Activated T-cell treated with anti-CD3 and anti-CD28 coated beads for 48 hours (primary cell): ENCODE data around the gene ZNF512B.
A peak's percentile ranks its signal among the peaks of the same experiment; 100 is the strongest.
"Not testable (repeated sequence)": the region's sequence is repeated elsewhere in the genome, so short reads cannot be mapped to it uniquely, and the experiment has no call there.

ENCODE experiments used
- DNase-seq: peaks from one replicate; pipeline ENCODE4 v3.0.0-alpha.2; 2020; ENCODE audit warnings: low read depth

ZNF512B gene

DNA sequence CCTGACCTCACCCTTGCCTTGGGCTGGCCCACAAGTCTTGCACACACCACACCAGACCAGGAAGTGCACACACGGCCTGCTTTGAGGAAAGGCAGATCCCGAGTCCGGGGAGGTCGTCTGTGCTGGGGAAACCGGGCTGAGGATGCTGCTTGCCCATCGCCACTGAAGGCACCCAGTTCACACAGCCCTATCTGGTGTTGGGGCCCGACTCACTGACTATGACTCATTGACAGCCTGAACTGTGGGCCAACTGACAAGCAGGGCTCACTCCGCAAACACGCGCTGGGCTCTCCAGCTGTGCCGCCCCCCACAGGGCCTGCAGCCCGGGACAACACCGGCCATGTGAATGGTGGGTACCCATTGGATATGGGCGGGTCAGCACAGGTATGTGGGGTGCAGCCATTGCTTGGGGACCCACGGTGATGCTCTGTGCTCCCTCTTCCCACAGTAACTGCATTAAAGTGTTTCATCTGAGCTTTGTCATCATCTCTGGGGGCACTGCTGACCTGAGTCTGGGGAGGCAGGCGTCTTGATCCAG, 8.1 kb upstream of the ZNF512B start:
- peak; percentile 58 for DNase-seq

- no peak for DNase-seq
Measured at GRCh38 chr20:63976980-63977738, 7.4 kb upstream of the ZNF512B start.

- not testable (repeated sequence) for DNase-seq
Measured at GRCh38 chr20:63976511-63976910, 6.8 kb upstream of the ZNF512B start.

DNA sequence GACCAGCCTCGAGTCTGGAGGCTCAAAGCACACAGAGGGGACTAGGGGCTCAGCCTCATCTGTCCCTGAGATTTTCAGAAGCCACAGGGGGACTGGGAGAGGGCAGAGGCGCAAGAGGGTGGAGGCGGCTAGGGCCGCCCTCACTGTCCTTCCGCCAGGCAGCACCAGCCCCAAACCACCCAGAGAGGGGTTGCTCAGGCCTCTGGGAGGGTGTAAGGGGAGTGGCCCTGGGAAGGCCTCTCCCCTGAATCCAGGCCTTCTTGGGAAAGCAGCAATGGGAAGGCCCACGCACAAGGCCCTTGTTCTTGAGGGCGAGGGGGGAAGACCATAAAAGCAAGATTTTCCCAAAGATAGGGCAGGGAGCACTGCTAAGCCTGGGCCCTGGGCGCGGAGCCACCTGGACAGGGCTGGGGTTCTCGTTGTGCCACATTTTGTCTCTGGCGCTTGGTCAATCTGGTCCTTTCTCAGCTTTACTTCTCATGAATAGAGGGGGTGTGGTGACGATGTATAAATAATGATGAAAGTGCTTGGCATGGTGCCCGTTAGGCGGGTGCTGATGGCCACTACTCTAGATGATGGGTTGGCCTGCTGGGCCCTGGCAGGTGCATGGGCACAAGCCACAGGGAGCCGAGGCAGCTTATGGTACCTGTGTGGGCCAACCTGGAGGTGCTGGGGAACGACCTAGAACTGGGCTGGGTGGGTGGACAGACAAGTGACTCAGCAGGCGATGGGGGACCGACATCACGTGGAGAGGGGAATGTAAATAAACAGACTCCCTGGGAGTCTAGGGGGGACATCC, 4.9 kb upstream of the ZNF512B start:
- no peak for DNase-seq

DNA sequence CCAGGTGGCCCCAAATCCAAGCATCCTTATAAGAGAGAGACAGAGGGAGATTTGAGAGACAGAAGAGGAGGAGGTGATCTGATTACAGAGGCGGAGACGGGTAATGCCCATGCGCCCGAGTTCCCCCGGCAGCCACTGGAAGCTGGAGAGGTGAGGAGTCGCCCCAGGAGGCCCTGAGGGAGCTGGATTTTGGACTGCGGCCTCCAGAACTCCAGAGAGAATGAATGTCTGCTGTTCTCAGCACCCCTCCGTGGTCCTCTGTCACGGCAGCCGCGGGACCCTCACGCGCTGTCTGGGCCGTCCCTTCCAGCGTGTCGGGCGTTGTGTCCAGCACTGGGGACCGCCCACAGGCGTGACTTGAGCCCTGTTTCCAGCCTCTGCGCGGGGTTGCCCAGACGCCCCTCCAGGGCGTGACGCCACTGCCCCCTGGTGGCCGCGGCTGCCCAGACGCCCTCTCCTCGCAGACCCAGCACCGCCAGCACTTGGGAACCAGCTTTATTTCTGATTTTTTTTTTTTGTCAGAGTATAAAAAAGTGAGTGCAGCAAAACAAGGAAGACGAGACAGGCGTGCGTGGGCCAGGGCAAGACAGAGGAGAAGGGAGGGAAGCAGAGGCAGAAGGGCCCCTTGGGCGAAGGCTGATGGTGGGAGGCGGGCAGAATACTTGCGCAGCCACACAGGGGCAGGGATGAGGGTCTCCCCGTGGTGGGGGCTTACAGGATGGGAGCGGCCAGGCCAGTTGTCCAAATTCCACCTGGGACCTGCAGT, 4.1 kb upstream of the ZNF512B start:
- peak; percentile 72 for DNase-seq

DNA sequence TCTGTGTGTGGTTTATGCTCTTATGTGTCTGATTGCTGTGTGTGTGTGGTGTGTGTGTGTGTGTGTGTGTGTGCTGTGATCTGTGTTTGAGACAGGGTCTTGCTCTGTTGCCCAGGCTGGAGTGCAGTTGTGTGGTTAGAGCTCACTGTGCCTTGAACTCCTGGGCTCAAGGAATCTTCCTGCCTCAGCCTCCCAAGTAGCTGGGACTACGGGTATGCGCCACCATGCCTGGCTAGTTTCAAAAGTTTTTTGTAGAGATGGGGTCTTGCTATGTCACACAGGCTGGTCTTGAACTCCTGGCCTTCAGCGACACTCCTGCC, 3.4 kb upstream of the ZNF512B start:
- DNase-seq = no peak

DNA sequence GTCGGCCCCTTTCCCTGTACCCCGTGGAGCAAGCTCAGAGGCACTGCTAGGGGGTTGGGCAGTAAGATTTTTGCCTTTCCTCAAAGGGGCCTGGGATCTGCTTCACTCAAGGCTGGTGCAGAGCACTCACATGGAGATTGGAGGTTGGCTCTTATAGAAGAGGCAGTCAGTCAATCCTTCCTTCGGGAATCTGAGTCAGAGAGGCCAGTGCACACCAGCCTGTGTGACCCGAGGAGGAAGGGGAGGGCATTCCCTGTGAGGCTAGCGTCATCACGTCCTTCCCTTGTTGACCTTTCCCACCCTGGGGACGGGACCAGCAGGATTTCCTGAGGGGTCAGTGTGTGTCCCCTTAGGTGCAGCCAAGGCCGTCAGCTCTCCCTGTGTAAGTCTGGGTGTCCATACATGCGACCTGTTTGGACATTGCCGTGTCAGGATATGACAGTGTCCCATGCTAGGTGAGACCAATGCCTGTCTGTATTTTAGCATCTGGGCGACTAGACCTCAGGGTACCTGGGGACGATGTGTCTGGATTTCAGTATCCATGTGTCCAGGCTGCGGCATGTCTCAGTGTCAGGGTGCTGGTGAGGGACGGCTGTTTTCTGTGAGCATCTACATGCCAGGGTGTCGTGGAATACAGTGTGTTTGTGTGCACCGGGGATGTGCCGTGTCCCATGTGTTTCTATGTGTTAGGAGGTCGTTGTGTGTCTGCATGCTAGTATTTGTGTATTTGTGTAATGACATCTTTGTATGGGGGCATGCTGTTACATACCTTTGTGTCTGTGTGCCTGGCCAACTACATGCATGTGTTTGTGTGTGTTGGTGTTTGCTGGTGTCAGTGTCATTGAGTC, 2.8 kb upstream of the ZNF512B start:
- no peak for DNase-seq

- not testable (repeated sequence) for DNase-seq
Measured at GRCh38 chr20:63971960-63972311, 2.2 kb upstream of the ZNF512B start.

- DNase-seq = no peak
Measured at GRCh38 chr20:63970714-63971431, 1.1 kb upstream of the ZNF512B start.

GRCh38 chr20:63968928-63969760, 586 bp downstream of the ZNF512B start:
- no peak for DNase-seq

DNA sequence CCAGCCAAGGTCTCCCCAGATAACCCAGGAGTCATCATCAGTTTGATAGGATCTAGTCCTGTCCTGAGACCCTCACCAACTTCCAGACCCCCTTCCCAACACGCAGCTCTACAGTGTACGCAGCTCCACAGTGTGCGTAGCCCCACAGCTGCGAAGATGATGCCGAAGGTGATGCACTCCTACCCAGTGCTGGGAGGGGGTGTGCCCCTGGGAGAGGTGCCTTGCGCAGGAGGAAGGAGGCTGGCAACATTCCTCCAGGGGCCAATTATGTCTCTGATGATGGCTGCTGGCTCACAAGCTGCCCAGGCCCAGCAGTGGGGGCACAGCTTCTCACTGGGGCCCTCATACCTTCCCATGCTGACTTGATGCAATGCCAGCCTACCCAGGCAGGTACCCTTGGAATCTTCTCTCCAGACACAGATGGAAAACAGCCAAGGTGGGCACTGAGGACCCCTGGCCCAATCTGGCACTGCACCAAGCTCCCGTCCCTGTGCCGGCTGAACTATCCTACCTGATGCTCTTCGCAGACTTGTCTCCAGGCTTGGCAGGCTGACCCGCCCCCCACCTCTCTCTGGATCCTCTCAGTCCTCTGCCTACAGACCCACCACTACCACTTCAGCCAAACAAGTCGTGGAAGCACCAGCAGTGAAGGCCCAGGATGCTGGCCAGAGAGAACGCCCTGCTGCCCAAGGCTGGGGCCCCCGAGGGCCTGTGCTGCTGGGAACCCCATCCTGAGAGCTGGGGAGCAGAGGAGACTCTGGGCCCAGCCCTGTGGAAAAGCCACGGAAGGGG, 1.4 kb downstream of the ZNF512B start:
- DNase-seq = no peak

GRCh38 chr20:63967330-63968135, 2.2 kb downstream of the ZNF512B start:
- no peak for DNase-seq

GRCh38 chr20:63966944-63967322, 2.8 kb downstream of the ZNF512B start:
- no peak for DNase-seq

DNA sequence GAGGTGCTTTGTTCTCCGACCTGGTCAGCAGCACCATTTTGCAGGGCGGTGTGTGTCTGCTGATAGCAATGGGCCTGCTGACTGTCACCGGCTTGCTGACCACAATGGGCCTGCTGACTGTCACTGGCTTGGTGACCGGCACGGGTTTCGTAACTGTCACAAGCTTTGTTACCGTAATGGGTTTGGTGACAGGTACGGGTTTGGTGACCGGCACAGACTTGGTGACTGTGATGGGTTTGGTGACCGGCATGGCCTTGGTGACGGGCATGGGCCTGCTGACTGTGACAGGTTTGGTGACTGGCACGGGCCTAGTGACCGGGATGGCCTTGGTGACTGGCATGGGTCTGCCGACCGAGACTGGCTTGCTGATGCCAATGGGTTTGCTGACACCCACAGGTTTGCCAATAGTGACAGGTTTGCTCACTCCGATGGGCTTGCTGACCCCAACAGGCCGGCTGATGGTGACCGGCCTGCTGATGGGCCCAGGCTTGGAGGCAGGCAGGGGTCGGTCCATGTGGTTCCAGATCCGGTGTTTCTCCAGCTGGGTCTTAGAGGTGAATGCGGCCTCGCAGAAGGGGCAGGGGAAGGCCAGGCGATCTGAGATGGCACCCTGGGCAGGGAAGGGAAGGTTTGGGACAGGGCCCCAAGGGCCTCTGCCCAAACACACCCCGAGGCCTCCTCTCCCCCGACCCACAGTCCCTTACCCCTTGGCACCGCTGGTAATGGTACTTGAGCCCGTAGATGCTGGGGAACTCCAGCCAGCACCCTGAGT, 3.4 kb downstream of the ZNF512B start:
- no peak for DNase-seq

GRCh38 chr20:63964412-63964811, 5.3 kb downstream of the ZNF512B start:
- no peak for DNase-seq

DNA sequence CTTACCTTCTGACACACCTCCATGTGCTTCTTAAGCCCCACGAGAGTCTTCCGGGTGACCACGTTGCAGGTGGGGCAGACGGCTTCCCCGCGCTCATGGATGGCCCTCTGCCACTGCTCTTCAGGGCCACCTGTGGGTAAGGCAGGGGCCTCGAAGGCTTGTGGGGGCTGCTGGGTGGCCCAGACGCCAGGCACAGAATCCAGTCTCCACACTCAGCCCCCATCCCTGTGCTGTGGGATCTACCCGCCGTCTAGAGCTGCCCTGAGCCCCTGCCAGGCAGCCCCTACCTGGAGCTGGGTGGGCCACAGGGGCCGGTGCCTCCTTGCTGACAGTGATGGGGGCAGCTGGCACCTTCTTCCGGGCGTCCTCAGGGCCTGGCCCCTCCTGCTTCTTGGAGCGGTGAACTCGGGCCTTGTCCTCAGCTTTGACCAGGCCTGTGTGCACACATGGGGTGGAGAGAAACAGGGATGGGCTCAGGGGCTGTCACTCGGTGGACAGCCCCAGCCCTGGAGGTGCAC, 5.9 kb downstream of the ZNF512B start:
- DNase-seq = no peak

DNA sequence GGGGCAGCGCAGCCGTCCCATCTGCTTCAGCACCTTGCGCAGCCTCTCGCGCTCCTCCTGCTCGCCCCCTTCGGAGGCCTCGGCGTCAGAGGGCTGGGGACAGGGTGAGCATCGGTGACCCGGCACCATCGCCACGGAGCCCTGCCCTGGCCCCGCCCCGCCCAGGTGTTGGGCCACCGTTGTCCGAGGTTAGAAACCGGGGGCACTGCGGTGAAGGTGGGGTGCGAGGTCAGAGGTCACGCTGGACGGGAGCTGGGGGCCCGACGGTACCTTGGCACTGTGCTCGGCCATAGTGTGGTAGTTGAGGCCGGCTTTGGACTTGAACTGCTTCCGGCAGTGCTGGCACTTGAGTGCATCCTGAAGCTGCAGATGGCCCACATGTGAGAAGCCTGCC, 6.4 kb downstream of the ZNF512B start:
- no peak for DNase-seq
